Type B pancreatic cell (in vitro differentiated cells): ENCODE data around the gene COL4A4. TPM values are rescaled to one million over a fixed set of nuclear protein-coding genes. Genes with fewer than 3 reads are reported as not detected.

ENCODE experiments used
- DNase-seq: peaks from one replicate; pipeline ENCODE4 v3.0.0; 2021; ENCODE audit warnings: mixed read lengths; ENCODE audit not compliant: unreplicated experiment; ENCODE audit errors: extremely low spot score
- H3K27ac Mint-ChIP-seq: 2 replicates; pipeline ENCODE4 v1.8.0; 2021; ENCODE audit warnings: mild to moderate bottlenecking, mixed read lengths
- H3K27me3 Mint-ChIP-seq: 2 replicates; pipeline ENCODE4 v1.8.0; 2021; ENCODE audit warnings: mixed read lengths
- H3K36me3 Mint-ChIP-seq: 2 replicates; pipeline ENCODE4 v1.8.0; 2021; ENCODE audit warnings: mixed read lengths
- H3K4me1 Mint-ChIP-seq: one replicate; pipeline ENCODE4 v1.8.0; 2021; ENCODE audit warnings: mixed read lengths; ENCODE audit not compliant: unreplicated experiment
- H3K4me3 Mint-ChIP-seq: 2 replicates; pipeline ENCODE4 v1.8.0; 2021; ENCODE audit warnings: mild to moderate bottlenecking, mixed read lengths
- H3K9me3 Mint-ChIP-seq: 2 replicates; pipeline ENCODE4 v1.8.0; 2021; ENCODE audit warnings: mixed read lengths
- total RNA-seq: library from RNA; stranded (reverse); gene quantifications from 2 replicates; pipeline ENCODE4 v1.2.1, GENCODE V29; 2021; ENCODE audit warnings: low replicate concordance
- TF ChIP-seq, protein P1 (sequence below): fragments of 200-600 bp; sonication (generic); conservative IDR thresholded peaks from 2 replicates; pipeline ENCODE4 v1.5.0; 2021; ENCODE audit warnings: antibody characterized with exemption, mild to moderate bottlenecking

The COL4A4 gene
- total RNA-seq, 1 donor from 2014 or later, result 1.1 TPM

DNA sequence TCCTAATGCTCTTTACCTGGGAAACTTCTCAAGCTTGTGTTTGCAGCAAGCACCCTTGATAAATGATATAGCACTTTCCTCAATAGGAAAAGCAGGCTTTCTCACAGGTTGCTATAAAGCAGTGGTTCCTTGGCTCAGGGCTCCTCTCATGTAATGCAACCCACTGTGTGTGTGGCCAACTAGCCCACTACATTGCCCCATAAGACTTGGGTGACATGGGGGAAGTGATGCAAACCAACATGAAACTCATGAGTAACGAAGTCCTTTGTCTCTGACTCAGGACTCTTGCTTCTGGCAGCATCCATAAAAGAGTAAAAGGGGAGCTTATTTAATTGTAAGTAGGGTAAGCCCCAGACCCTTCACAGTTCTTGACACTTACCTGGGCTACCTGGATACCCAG, 106.9 kb downstream of the COL4A4 start:
- Mint-ChIP-seq H3K4me1 (no peaks in the 10 kb centered on the region), H3K4me3 (no peak overlapping the region), H3K27me3 (no peaks in the 10 kb centered on the region), H3K27ac (no peak overlapping the region), H3K36me3 (no peaks in the 10 kb centered on the region), H3K9me3 (peaks cover 4% of the 10 kb centered on the region)
- no peak for DNase-seq
- TF ChIP-seq, protein P1, sequence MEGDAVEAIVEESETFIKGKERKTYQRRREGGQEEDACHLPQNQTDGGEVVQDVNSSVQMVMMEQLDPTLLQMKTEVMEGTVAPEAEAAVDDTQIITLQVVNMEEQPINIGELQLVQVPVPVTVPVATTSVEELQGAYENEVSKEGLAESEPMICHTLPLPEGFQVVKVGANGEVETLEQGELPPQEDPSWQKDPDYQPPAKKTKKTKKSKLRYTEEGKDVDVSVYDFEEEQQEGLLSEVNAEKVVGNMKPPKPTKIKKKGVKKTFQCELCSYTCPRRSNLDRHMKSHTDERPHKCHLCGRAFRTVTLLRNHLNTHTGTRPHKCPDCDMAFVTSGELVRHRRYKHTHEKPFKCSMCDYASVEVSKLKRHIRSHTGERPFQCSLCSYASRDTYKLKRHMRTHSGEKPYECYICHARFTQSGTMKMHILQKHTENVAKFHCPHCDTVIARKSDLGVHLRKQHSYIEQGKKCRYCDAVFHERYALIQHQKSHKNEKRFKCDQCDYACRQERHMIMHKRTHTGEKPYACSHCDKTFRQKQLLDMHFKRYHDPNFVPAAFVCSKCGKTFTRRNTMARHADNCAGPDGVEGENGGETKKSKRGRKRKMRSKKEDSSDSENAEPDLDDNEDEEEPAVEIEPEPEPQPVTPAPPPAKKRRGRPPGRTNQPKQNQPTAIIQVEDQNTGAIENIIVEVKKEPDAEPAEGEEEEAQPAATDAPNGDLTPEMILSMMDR, result no peak

DNA sequence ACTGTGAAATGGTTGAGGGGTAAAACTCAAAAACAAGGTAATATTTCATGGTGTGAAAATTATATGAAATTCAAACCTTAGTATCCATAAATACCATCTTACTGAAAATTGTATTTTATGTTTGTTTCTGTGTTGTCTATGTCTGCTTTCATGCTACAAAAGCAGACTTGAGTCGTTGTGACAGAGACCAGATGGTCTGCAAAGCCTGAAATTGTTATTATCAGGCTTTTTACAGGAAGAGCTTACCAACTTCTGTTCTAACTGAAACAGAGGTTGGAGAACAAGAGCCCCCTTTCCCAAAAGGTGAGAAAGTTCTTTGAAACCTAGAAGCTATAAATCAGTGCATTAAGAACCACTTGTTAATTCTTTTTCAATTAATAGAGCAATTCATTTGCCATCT, 110.0 kb downstream of the COL4A4 start:
- no peaks in the 10 kb centered on the region for H3K4me1 Mint-ChIP-seq
- no peak overlapping the region for H3K27ac Mint-ChIP-seq
- no peak overlapping the region for H3K4me3 Mint-ChIP-seq
- TF ChIP-seq, protein P1, result no peak
- H3K9me3 Mint-ChIP-seq, result no peaks in the 10 kb centered on the region
- H3K36me3 Mint-ChIP-seq, result no peaks in the 10 kb centered on the region
- no peak for DNase-seq
- no peaks in the 10 kb centered on the region for H3K27me3 Mint-ChIP-seq

GRCh38 chr2:227052879-227053278, 111.1 kb downstream of the COL4A4 start:
- Mint-ChIP-seq H3K4me3 (no peak overlapping the region), H3K27me3 (no peaks in the 10 kb centered on the region), H3K9me3 (no peaks in the 10 kb centered on the region), H3K4me1 (no peaks in the 10 kb centered on the region), H3K36me3 (no peaks in the 10 kb centered on the region), H3K27ac (no peak overlapping the region)
- no peak for DNase-seq
- TF ChIP-seq, protein P1, result no peak

- Mint-ChIP-seq H3K36me3 (no peaks in the 10 kb centered on the region), H3K27ac (no peak overlapping the region), H3K4me3 (no peak overlapping the region), H3K27me3 (no peaks in the 10 kb centered on the region), H3K9me3 (no peaks in the 10 kb centered on the region), H3K4me1 (no peaks in the 10 kb centered on the region)
- DNase-seq, result no peak
- TF ChIP-seq, protein P1, result no peak
Measured at GRCh38 chr2:227043981-227044380, 120.0 kb downstream of the COL4A4 start.

GRCh38 chr2:227038550-227039189, 125.3 kb downstream of the COL4A4 start:
- no peak for DNase-seq
- Mint-ChIP-seq H3K27ac (no peak overlapping the region), H3K4me3 (no peak overlapping the region), H3K36me3 (no peaks in the 10 kb centered on the region), H3K27me3 (no peaks in the 10 kb centered on the region), H3K4me1 (peaks cover 7% of the 10 kb centered on the region), H3K9me3 (no peaks in the 10 kb centered on the region)
- TF ChIP-seq, protein P1, result no peak
